GM21360 (cell line): ENCODE measurements around the gene ZNF664.

Experiments used
- ATAC-seq: cut with Tn5 transposase; IDR thresholded peaks from one replicate; pipeline ENCODE4 v1.9.1; 2021; ENCODE audit warnings: mild to moderate bottlenecking, moderate library complexity; ENCODE audit not compliant: unreplicated experiment

ZNF664 gene

GRCh38 chr12:123957196-123957595, 15.8 kb upstream of the ZNF664 start:
- ATAC-seq: no peak

- no peak for ATAC-seq
Observed at GRCh38 chr12:123958462-123958861, 14.6 kb upstream of the ZNF664 start.

GRCh38 chr12:123958876-123959275, 14.1 kb upstream of the ZNF664 start:
- ATAC-seq: no peak

GRCh38 chr12:123960029-123960735, 12.8 kb upstream of the ZNF664 start:
- ATAC-seq: no peak

- no peak for ATAC-seq
Observed at GRCh38 chr12:123960856-123961255, 12.2 kb upstream of the ZNF664 start.

- ATAC-seq: no peak
Observed at GRCh38 chr12:123961585-123962345, 11.2 kb upstream of the ZNF664 start.

- no peak for ATAC-seq
Observed at GRCh38 chr12:123962513-123962912, 10.5 kb upstream of the ZNF664 start.

- no peak for ATAC-seq
Observed at GRCh38 chr12:123963821-123964220, 9.2 kb upstream of the ZNF664 start.

GRCh38 chr12:123965382-123965781, 7.6 kb upstream of the ZNF664 start:
- ATAC-seq: no peak

- ATAC-seq: no peak
Observed at GRCh38 chr12:123966596-123966995, 6.4 kb upstream of the ZNF664 start.

- ATAC-seq: no peak
Observed at GRCh38 chr12:123967121-123967586, 5.9 kb upstream of the ZNF664 start.

- ATAC-seq: no peak
Observed at GRCh38 chr12:123971449-123971769, 1.6 kb upstream of the ZNF664 start.

GRCh38 chr12:123971770-123972456, 1.1 kb upstream of the ZNF664 start:
- ATAC-seq: peak; percentile 8

GRCh38 chr12:123973552-123974341, 732 bp downstream of the ZNF664 start:
- ATAC-seq: peak; percentile 10

- no peak for ATAC-seq
Observed at GRCh38 chr12:123976227-123976826, 3.3 kb downstream of the ZNF664 start.

GRCh38 chr12:123979566-123979965, 6.6 kb downstream of the ZNF664 start:
- ATAC-seq: no peak

- no peak for ATAC-seq
Observed at GRCh38 chr12:123982269-123982668, 9.3 kb downstream of the ZNF664 start.

GRCh38 chr12:123983822-123984485, 10.9 kb downstream of the ZNF664 start:
- ATAC-seq: no peak

- ATAC-seq: no peak
Observed at GRCh38 chr12:123984903-123985302, 11.9 kb downstream of the ZNF664 start.

GRCh38 chr12:123986374-123986965, 13.5 kb downstream of the ZNF664 start:
- no peak for ATAC-seq
